Measurements from ENCODE around the gene BIRC6.
"Not testable (repeated sequence)": the region's sequence is repeated elsewhere in the genome, so short reads cannot be mapped to it uniquely, and the experiment has no call there.

The BIRC6 gene

GRCh38 chr2:32453242-32454062, 96.6 kb downstream of the BIRC6 start:
- DNase-seq = peak; percentile 26

- no peak for DNase-seq
Observed at GRCh38 chr2:32455816-32456215, 99.0 kb downstream of the BIRC6 start.

- no peak for DNase-seq
Observed at GRCh38 chr2:32456808-32457207, 100.0 kb downstream of the BIRC6 start.

GRCh38 chr2:32457814-32458213, 101.0 kb downstream of the BIRC6 start:
- no peak for DNase-seq

- not testable (repeated sequence) for DNase-seq
Observed at GRCh38 chr2:32460861-32461260, 104.0 kb downstream of the BIRC6 start.

GRCh38 chr2:32463110-32463509, 106.3 kb downstream of the BIRC6 start:
- no peak for DNase-seq

GRCh38 chr2:32464431-32464830, 107.6 kb downstream of the BIRC6 start:
- no peak for DNase-seq

- no peak for DNase-seq
Observed at GRCh38 chr2:32472605-32473004, 115.8 kb downstream of the BIRC6 start.

- no peak for DNase-seq
Observed at GRCh38 chr2:32474381-32474780, 117.6 kb downstream of the BIRC6 start.

- DNase-seq = no peak
Observed at GRCh38 chr2:32478889-32479620, 122.2 kb downstream of the BIRC6 start.

GRCh38 chr2:32479993-32480392, 123.2 kb downstream of the BIRC6 start:
- DNase-seq = no peak

GRCh38 chr2:32482471-32482870, 125.6 kb downstream of the BIRC6 start:
- DNase-seq = no peak

- DNase-seq = peak; percentile 99
Observed at GRCh38 chr2:32484937-32485336, 128.1 kb downstream of the BIRC6 start.

GRCh38 chr2:32485399-32485798, 128.6 kb downstream of the BIRC6 start:
- DNase-seq = no peak

GRCh38 chr2:32489061-32489460, 132.2 kb downstream of the BIRC6 start:
- DNase-seq = no peak

GRCh38 chr2:32491346-32491745, 134.5 kb downstream of the BIRC6 start:
- DNase-seq = no peak

- no peak for DNase-seq
Observed at GRCh38 chr2:32495139-32495538, 138.3 kb downstream of the BIRC6 start.

GRCh38 chr2:32496662-32497061, 139.8 kb downstream of the BIRC6 start:
- peak; percentile 98 for DNase-seq

- DNase-seq = peak; percentile 57
Observed at GRCh38 chr2:32498306-32498705, 141.5 kb downstream of the BIRC6 start.

- no peak for DNase-seq
Observed at GRCh38 chr2:32502941-32503340, 146.1 kb downstream of the BIRC6 start.

GRCh38 chr2:32504877-32505478, 148.2 kb downstream of the BIRC6 start:
- DNase-seq = no peak

- peak; percentile 6 for DNase-seq
Observed at GRCh38 chr2:32506446-32506845, 149.6 kb downstream of the BIRC6 start.

GRCh38 chr2:32514946-32515345, 158.1 kb downstream of the BIRC6 start:
- no peak for DNase-seq

GRCh38 chr2:32516567-32516966, 159.7 kb downstream of the BIRC6 start:
- no peak for DNase-seq
